GM23248 (cell line): ENCODE measurements around the gene NGB. TPM values are rescaled to one million over a fixed set of nuclear protein-coding genes. Genes with fewer than 3 reads are reported as not detected.

Experiments used
- DNase-seq: peaks from one replicate; pipeline ENCODE4 v3.0.0-alpha.2; 2015
- H2AFZ ChIP-seq: fragments of 200-600 bp; sonication (generic); 2 replicates; pipeline ENCODE4 v1.6.1; 2016; ENCODE audit warnings: antibody characterized with exemption
- H3F3A ChIP-seq: fragments of 200-600 bp; sonication (generic); 2 replicates; pipeline ENCODE4 v1.6.1; 2016; ENCODE audit warnings: mild to moderate bottlenecking, antibody characterized with exemption, mixed run types; ENCODE audit not compliant: insufficient read depth
- H3K27ac ChIP-seq: fragments of 200-600 bp; sonication (generic); 2 replicates; pipeline ENCODE4 v1.5.1; 2016; ENCODE audit warnings: mild to moderate bottlenecking
- H3K27me3 ChIP-seq: fragments of 200-600 bp; sonication (generic); replicated peaks from 2 replicates; pipeline ENCODE4 v1.6.1; 2016; ENCODE audit warnings: mild to moderate bottlenecking; ENCODE audit not compliant: insufficient read depth
- H3K36me3 ChIP-seq: fragments of 200-600 bp; sonication (generic); 2 replicates; pipeline ENCODE4 v1.6.1; 2016; ENCODE audit warnings: low read depth, mild to moderate bottlenecking
- H3K4me1 ChIP-seq: fragments of 200-600 bp; sonication (generic); 2 replicates; pipeline ENCODE4 v1.6.1; 2016; ENCODE audit warnings: mild to moderate bottlenecking; ENCODE audit not compliant: insufficient read depth
- H3K4me2 ChIP-seq: fragments of 200-600 bp; sonication (generic); one replicate; pipeline ENCODE4 v1.6.1; 2016; ENCODE audit warnings: mild to moderate bottlenecking; ENCODE audit not compliant: unreplicated experiment
- H3K4me3 ChIP-seq: fragments of 200-600 bp; sonication (generic); 2 replicates; pipeline ENCODE4 v1.5.1; 2016; ENCODE audit warnings: mild to moderate bottlenecking
- H3K79me2 ChIP-seq: fragments of 200-600 bp; sonication (generic); 2 replicates; pipeline ENCODE4 v1.6.1; 2016; ENCODE audit warnings: mild to moderate bottlenecking; ENCODE audit not compliant: insufficient read depth
- H3K9ac ChIP-seq: fragments of 200-600 bp; sonication (generic); 2 replicates; pipeline ENCODE4 v1.6.1; 2016; ENCODE audit warnings: mild to moderate bottlenecking
- H3K9me2 ChIP-seq: fragments of 200-600 bp; sonication (generic); 2 replicates; pipeline ENCODE4 v1.6.1; 2016; ENCODE audit warnings: mixed run types, mild to moderate bottlenecking, moderate library complexity; ENCODE audit not compliant: insufficient read depth
- H3K9me3 ChIP-seq: fragments of 200-600 bp; sonication (generic); one replicate; pipeline ENCODE4 v1.6.1; 2017; ENCODE audit warnings: low read depth
- H4K20me1 ChIP-seq: fragments of 200-600 bp; sonication (generic); 2 replicates; pipeline ENCODE4 v1.6.0; 2016; ENCODE audit not compliant: insufficient read depth
- EZH2 ChIP-seq: fragments of 200-600 bp; sonication (generic); IDR thresholded peaks from 2 replicates; pipeline ENCODE4 v1.6.1; 2018; ENCODE audit warnings: antibody characterized with exemption, mild to moderate bottlenecking; ENCODE audit not compliant: insufficient read depth, poor library complexity, severe bottlenecking
- EZH2phosphoT487 ChIP-seq: fragments of 200-600 bp; sonication (generic); IDR thresholded peaks from 2 replicates; pipeline ENCODE4 v1.6.1; 2018; ENCODE audit warnings: antibody characterized with exemption, moderate library complexity, mild to moderate bottlenecking, low read depth; ENCODE audit not compliant: insufficient read depth
- WGBS, 2 experiments: methylation state at CpG; one replicate each; pipeline ENCODE4 v1.1.6; 2015 to 2017; ENCODE audit warnings: low lambda C conversion rate in 2 of 2, low coverage in 1 of 2; ENCODE audit errors: missing lambda C conversion rate in 2 of 2; 5-methylcytosine and 5-hydroxymethylcytosine counted together
- in situ Hi-C: fragments of 300-500 bp; cut with MboI; formaldehyde crosslinking; loops from 2 replicates; pipeline ENCODE4 v1.15.0; 2020
- microRNA counts: library from miRNA; unstranded; fragments of <30 nt; microRNA quantifications from one replicate; lab custom pipeline; 2016
- microRNA-seq: library from miRNA; unstranded; fragments of <30 nt; microRNA quantifications from one replicate; pipeline ENCODE4, GENCODE V29; 2016; ENCODE audit warnings: borderline number of aligned reads
- polyA plus RNA-seq: library from polyadenylated mRNA; unstranded; fragments of >200 nt; fragmentation: Nextera tagmentation; extraction: Ambion mirVana; gene quantifications from 2 replicates; pipeline ENCODE4 v1.2.1, GENCODE V29; 2016
- small RNA-seq: library from RNA; depleted of rRNA; stranded (forward); fragments of <200 nt; gene quantifications from one replicate; pipeline ENCODE3, GENCODE V24; 2014; ENCODE audit warnings: low read depth, low replicate concordance
- total RNA-seq: library from RNA; depleted of rRNA; stranded (reverse); fragments of >200 nt; shearing (Covaris generic); gene quantifications from 2 replicates; pipeline ENCODE4 v1.2.3, GENCODE V29; 2014; rRNA removed

Gene NGB
- total and polyA plus RNA-seq, 2 experiments from 2014 or later = not detected

GRCh38 chr14:77219591-77219990 lies 51.4 kb downstream of the NGB start:
- no peaks in the 10 kb centered on the region for H3K4me1 ChIP-seq
- H3K27ac ChIP-seq = no peak overlapping the region
- no peaks in the 10 kb centered on the region for H3K36me3 ChIP-seq
- H3K9ac ChIP-seq = no peak overlapping the region
- WGBS, 2 experiments = 29 to 30% methylated on average over 10 of the region's 10 CpGs
- H3K4me2 ChIP-seq = no peak overlapping the region
- no peak overlapping the region for H3K4me3 ChIP-seq
- in situ Hi-C loops = no loop called here
- H2AFZ ChIP-seq = no peak overlapping the region
- TF ChIP-seq EZH2 (no peak), EZH2phosphoT487 (no peak)
- no peaks in the 10 kb centered on the region for H3K79me2 ChIP-seq
- peaks cover 16% of the 10 kb centered on the region for H3K27me3 ChIP-seq
- H3F3A ChIP-seq = no peaks in the 10 kb centered on the region
- H3K9me2 ChIP-seq = no peaks in the 10 kb centered on the region
- H4K20me1 ChIP-seq = no peaks in the 10 kb centered on the region
- DNase-seq = no peak
- H3K9me3 ChIP-seq = no peaks in the 10 kb centered on the region

GRCh38 chr14:77217551-77217950 lies 53.5 kb downstream of the NGB start:
- H3K9ac ChIP-seq = no peak overlapping the region
- no peak overlapping the region for H3K4me3 ChIP-seq
- H3K27ac ChIP-seq = no peak overlapping the region
- H3K4me2 ChIP-seq = no peak overlapping the region
- H3K36me3 ChIP-seq = no peaks in the 10 kb centered on the region
- TF ChIP-seq EZH2phosphoT487 (no peak), EZH2 (no peak)
- no peak overlapping the region for H2AFZ ChIP-seq
- DNase-seq = no peak
- in situ Hi-C loops = no loop called here
- no peaks in the 10 kb centered on the region for H4K20me1 ChIP-seq
- 26 to 31% methylated on average over 3 of the region's 3 CpGs for WGBS, 2 experiments
- no peaks in the 10 kb centered on the region for H3K4me1 ChIP-seq
- no peaks in the 10 kb centered on the region for H3K9me2 ChIP-seq
- no peaks in the 10 kb centered on the region for H3K9me3 ChIP-seq
- H3K79me2 ChIP-seq = no peaks in the 10 kb centered on the region
- no peaks in the 10 kb centered on the region for H3F3A ChIP-seq
- peaks cover 22% of the 10 kb centered on the region for H3K27me3 ChIP-seq

MicroRNA genes within 50 kb of the gene (microRNA counts, 767-probe panel; counts per million panel counts)
- microRNA hsa-miR-1260a (lab: Ali Mortazavi, UCI) = 7,159 counts per million, percentile 95 among the panel's probes with 10 or more counts

Small RNA genes lying within 50 kb of the gene (microRNA-seq; reads per million reads assigned to microRNA genes)
- gene MIR1260A = not detected

Small RNA genes lying within 50 kb of the gene (small RNA-seq; reads per million reads assigned to genes)
- gene MIR1260A = not detected

Other genes starting within 250 kb of the NGB start
- gene IRF2BPL, start 242.5 kb downstream of the NGB start, total RNA-seq = 43.4 and 51.0 TPM in 2 replicates
- gene IRF2BPL, start 242.5 kb downstream of the NGB start, polyA plus RNA-seq = 4.8 and 4.9 TPM in 2 replicates
- 10.8 and 14.4 TPM in 2 replicates for gene CIPC, start 172.9 kb downstream of the NGB start, total RNA-seq
- 5.5 and 5.6 TPM in 2 replicates for gene CIPC, start 172.9 kb downstream of the NGB start, polyA plus RNA-seq
- gene ZDHHC22, start 129.4 kb downstream of the NGB start, total RNA-seq = not detected in 2 replicates
- gene ZDHHC22, start 129.4 kb downstream of the NGB start, polyA plus RNA-seq = not detected in 2 replicates
- not detected in 2 replicates for gene TMEM63C, start 89.4 kb downstream of the NGB start, total RNA-seq
- gene TMEM63C, start 89.4 kb downstream of the NGB start, polyA plus RNA-seq = not detected in 2 replicates
- gene POMT2, start 49.7 kb upstream of the NGB start, total RNA-seq = 21.0 and 28.3 TPM in 2 replicates
- gene POMT2, start 49.7 kb upstream of the NGB start, polyA plus RNA-seq = 18.0 and 20.7 TPM in 2 replicates
- gene GSTZ1, start 49.8 kb upstream of the NGB start, total RNA-seq = 26.1 and 26.2 TPM in 2 replicates
- gene GSTZ1, start 49.8 kb upstream of the NGB start, polyA plus RNA-seq = 9.7 and 14.9 TPM in 2 replicates
- gene TMED8, start 105.9 kb upstream of the NGB start, total RNA-seq = 7.5 and 7.7 TPM in 2 replicates
- gene TMED8, start 105.9 kb upstream of the NGB start, polyA plus RNA-seq = 3.1 and 3.2 TPM in 2 replicates
- 1.4 and 2.8 TPM in 2 replicates for gene SAMD15, start 106.2 kb upstream of the NGB start, total RNA-seq
- 0.95 and 1.3 TPM in 2 replicates for gene SAMD15, start 106.2 kb upstream of the NGB start, polyA plus RNA-seq
- gene NOXRED1, start 152.3 kb upstream of the NGB start, total RNA-seq = not detected in 2 replicates
- 0.10 and 0.31 TPM in 2 replicates for gene NOXRED1, start 152.3 kb upstream of the NGB start, polyA plus RNA-seq
- 25.0 and 59.8 TPM in 2 replicates for gene VIPAS39, start 186.4 kb upstream of the NGB start, total RNA-seq
- gene VIPAS39, start 186.4 kb upstream of the NGB start, polyA plus RNA-seq = 14.9 TPM in 2 replicates
- gene AHSA1, start 186.9 kb upstream of the NGB start, total RNA-seq = 122 and 137 TPM in 2 replicates
- 130 TPM in 2 replicates for gene AHSA1, start 186.9 kb upstream of the NGB start, polyA plus RNA-seq
- 2.6 TPM in 1 of 2 replicates, not detected in the other for gene ISM2, start 227.6 kb upstream of the NGB start, total RNA-seq
- 0.11 TPM in 1 of 2 replicates, not detected in the other for gene ISM2, start 227.6 kb upstream of the NGB start, polyA plus RNA-seq